ENCODE measurements around the gene ALDH3B2. TPM values are rescaled to one million over a fixed set of nuclear protein-coding genes. Genes with fewer than 3 reads are reported as not detected.
A peak's percentile ranks its signal among the peaks of the same experiment; 100 is the strongest.
"Not testable (repeated sequence)": the region's sequence is repeated elsewhere in the genome, so short reads cannot be mapped to it uniquely, and the experiment has no call there.

ALDH3B2 gene
- total RNA-seq, 2 donors from 2014 or later: 1.8 to 4.4 TPM

- H3K27ac ChIP-seq: no peak overlapping the region
- no peak for DNase-seq (ENCODE audit: low spot score)
- H3K4me1 ChIP-seq (replicated peaks): no peaks in the 10 kb centered on the region
- H3K27me3 ChIP-seq (replicated peaks; ENCODE audit: insufficient read depth): no peaks in the 10 kb centered on the region
- intact Hi-C loops (cut with DNase I): no loop called here
- TF ChIP-seq POLR2A (IDR thresholded peaks at IDR 0.05): no peak
- TF ChIP-seq, protein P1, sequence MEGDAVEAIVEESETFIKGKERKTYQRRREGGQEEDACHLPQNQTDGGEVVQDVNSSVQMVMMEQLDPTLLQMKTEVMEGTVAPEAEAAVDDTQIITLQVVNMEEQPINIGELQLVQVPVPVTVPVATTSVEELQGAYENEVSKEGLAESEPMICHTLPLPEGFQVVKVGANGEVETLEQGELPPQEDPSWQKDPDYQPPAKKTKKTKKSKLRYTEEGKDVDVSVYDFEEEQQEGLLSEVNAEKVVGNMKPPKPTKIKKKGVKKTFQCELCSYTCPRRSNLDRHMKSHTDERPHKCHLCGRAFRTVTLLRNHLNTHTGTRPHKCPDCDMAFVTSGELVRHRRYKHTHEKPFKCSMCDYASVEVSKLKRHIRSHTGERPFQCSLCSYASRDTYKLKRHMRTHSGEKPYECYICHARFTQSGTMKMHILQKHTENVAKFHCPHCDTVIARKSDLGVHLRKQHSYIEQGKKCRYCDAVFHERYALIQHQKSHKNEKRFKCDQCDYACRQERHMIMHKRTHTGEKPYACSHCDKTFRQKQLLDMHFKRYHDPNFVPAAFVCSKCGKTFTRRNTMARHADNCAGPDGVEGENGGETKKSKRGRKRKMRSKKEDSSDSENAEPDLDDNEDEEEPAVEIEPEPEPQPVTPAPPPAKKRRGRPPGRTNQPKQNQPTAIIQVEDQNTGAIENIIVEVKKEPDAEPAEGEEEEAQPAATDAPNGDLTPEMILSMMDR (IDR thresholded peaks at IDR 0.05): no peak
- TF ChIP-seq POLR2AphosphoS5 (IDR thresholded peaks at IDR 0.05): no peak
- H3K9me3 ChIP-seq: no peaks in the 10 kb centered on the region
- no peaks in the 10 kb centered on the region for H3K36me3 ChIP-seq
- WGBS: 65% methylated on average over 12 of the region's 12 CpGs
- no peak overlapping the region for H3K4me3 ChIP-seq
Measured at GRCh38 chr11:67640758-67641337, 33.6 kb downstream of the ALDH3B2 start.

DNA sequence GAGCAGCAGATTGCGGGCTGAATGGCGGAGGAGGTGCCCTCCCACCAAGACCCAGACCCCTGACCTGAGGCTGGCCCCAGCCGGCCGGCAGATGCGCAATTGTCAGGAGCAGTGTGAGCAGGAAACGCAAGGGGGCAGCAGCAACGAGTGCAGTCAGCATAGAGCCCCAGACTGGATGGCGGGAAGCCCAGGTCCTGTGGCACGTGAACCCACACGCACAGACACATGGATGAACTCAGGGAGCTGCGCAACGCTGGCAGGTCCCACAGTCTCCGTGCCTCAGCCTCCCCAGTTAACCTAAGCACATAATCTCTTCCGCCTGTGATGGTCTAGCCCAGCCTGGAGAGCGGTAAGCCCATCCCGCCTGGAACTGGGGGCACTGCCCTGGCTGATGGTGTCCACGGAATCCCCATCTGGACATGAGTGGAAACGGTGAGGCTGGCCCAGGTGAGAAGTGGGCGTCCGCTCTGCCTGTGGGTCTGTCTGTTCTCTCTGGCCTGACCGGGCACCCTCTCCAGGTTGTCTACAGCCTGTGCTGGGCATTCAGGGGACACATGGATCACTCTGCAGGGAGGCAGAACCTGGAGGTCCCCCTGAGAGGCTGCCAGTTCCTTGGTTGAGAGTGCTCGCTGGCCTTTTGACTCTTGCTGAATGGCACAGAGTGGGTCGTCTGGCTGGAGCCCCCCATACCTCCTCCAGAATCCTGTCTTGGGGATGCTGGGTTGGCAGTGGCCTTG, 34.2 kb downstream of the ALDH3B2 start:
- intact Hi-C loops (cut with DNase I): no loop called here
- 45% methylated on average over 23 of the region's 23 CpGs for WGBS
- Histone ChIP-seq H3K27me3 (replicated peaks; ENCODE audit: insufficient read depth) (no peaks in the 10 kb centered on the region), H3K36me3 (no peaks in the 10 kb centered on the region), H3K4me3 (no peak overlapping the region), H3K9me3 (no peaks in the 10 kb centered on the region), H3K4me1 (replicated peaks) (no peaks in the 10 kb centered on the region), H3K27ac (no peak overlapping the region)
- DNase-seq (ENCODE audit: low spot score): no peak
- TF ChIP-seq POLR2AphosphoS5 (IDR thresholded peaks at IDR 0.05): no peak
- TF ChIP-seq, protein P1 (IDR thresholded peaks at IDR 0.05): peak in 3 of 4 experiments; percentile 29 to 60 (median 58)

DNA sequence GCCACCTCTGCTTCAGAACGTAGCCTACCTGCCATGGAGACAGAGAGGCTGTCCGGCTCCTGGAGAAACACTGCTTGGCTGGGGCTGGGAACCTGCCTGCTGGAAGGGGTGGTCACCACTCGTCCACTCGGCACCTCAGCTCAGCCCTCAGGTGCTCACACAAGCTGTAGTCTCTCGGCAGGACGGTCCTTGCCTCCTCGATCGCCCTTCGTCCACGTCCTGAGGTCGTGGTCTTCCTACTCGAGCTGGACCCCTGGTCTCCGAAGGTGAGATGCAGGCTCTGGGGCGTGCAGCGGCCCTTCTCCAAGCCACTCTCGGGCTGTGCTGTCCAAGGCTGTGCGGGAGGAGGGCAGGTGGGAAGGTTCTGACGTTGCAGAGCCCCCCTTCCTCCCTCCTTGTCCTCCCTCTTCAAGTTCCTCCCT, 35.0 kb downstream of the ALDH3B2 start, which contains the start of gene TBX10:
Gene TBX10 (minus strand): TSS at position 326 of the 422 bp plus-strand sequence. CDS start 291 bp downstream, at position 35.
- H3K4me1 ChIP-seq (replicated peaks): no peaks in the 10 kb centered on the region
- H3K36me3 ChIP-seq: no peaks in the 10 kb centered on the region
- TF ChIP-seq POLR2A (IDR thresholded peaks at IDR 0.05): no peak
- TF ChIP-seq, protein P1 (IDR thresholded peaks at IDR 0.05): no peak
- TF ChIP-seq POLR2AphosphoS5 (IDR thresholded peaks at IDR 0.05): no peak
- no peak for DNase-seq (ENCODE audit: low spot score)
- no peak within 1 kb of the TSS for H3K27ac ChIP-seq
- no peaks in the 10 kb centered on the region for H3K9me3 ChIP-seq
- H3K4me3 ChIP-seq: no peak within 1 kb of the TSS
- 86% methylated on average over 18 of the region's 18 CpGs for WGBS
- no peaks in the 10 kb centered on the region for H3K27me3 ChIP-seq (replicated peaks; ENCODE audit: insufficient read depth)
- intact Hi-C loops (cut with DNase I): loop anchor here (10.0 kb wide), 1 partner anchor 165 kb away; no protein-coding TSS in a partner anchor

DNA sequence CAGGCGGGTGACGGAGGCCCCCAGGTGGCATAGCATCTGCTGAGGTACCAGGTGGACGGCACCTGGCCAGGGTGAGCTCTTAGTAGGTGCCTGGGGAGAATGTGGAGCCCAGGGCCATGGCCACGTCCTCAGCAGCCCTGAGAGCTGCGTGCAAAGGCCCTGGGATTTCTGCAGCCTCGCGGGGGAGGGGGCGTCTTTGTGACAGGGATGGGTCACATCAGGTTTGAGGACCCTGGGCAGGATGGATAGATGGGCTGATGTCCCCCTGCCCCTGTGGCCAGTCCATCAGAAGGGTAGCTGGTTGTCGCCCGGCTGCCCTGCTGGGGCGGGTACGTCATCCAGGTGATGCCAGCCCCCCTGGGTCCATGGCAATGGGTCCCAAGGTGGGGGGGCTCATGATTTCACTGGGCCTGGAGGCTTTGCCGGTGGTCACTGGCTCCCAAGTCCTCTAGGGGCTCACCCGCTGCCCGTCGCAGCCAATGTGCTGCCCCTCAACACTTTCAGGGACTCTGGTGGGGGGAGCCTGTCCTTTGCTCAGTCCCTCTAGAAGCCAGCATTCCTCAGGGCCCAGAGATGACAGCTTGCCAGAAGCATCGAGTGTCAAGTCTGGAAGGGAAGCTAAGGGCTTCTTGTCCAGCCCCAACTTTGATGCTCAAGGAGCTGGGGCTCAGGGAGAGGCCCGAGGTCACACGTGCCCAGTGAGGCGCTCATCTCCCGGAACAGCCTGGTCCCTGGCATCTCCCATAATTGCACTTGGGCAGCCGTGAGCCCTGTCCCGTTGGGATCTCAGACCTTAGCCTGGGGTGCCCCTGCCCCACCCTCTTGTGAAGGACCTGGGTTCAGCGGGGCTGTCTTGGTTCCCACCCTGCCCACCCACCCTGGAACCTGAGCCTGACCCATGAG, 35.6 kb downstream of the ALDH3B2 start:
- H3K36me3 ChIP-seq: no peaks in the 10 kb centered on the region
- no peaks in the 10 kb centered on the region for H3K4me1 ChIP-seq (replicated peaks)
- no peaks in the 10 kb centered on the region for H3K27me3 ChIP-seq (replicated peaks; ENCODE audit: insufficient read depth)
- no peak for DNase-seq (ENCODE audit: low spot score)
- TF ChIP-seq POLR2AphosphoS5 (IDR thresholded peaks at IDR 0.05) (no peak), POLR2A (IDR thresholded peaks at IDR 0.05) (no peak)
- TF ChIP-seq, protein P1 (IDR thresholded peaks at IDR 0.05): no peak
- no peaks in the 10 kb centered on the region for H3K9me3 ChIP-seq
- intact Hi-C loops (cut with DNase I): loop anchor here (10.0 kb wide), 1 partner anchor 166 kb away; no protein-coding TSS in a partner anchor
- H3K4me3 ChIP-seq: no peak overlapping the region
- WGBS: 90% methylated on average over 21 of the region's 24 CpGs
- no peak overlapping the region for H3K27ac ChIP-seq

- H3K27ac ChIP-seq: peak overlapping the region in 1 of 2 donors; percentile 43
- DNase-seq (ENCODE audit: low spot score); H3K4me1 ChIP-seq (replicated peaks); H3K27me3 ChIP-seq (replicated peaks; ENCODE audit: insufficient read depth); H3K36me3 ChIP-seq; H3K9me3 ChIP-seq; H3K4me3 ChIP-seq: not testable (repeated sequence)
- intact Hi-C loops (cut with DNase I): loop anchor here (10.0 kb wide), 1 partner anchor 167 kb away; no protein-coding TSS in a partner anchor
- WGBS: 61% methylated on average over 3 of the region's 3 CpGs
Measured at GRCh38 chr11:67637441-67637840, 37.0 kb downstream of the ALDH3B2 start.
